IPS-20b (cell line): ENCODE data around the gene PRR33.
"Not testable (repeated sequence)": the region's sequence is repeated elsewhere in the genome, so short reads cannot be mapped to it uniquely, and the experiment has no call there.

Source experiments
- H3K27ac ChIP-seq: one replicate; pipeline ENCODE4 v1.5.1; 2013; ENCODE audit warnings: low read length
- H3K27me3 ChIP-seq: 2 replicates; pipeline ENCODE4 v1.6.1; 2013; ENCODE audit warnings: mild to moderate bottlenecking, low read length, inconsistent platforms; ENCODE audit not compliant: insufficient read depth
- H3K36me3 ChIP-seq: 2 replicates; pipeline ENCODE4 v1.6.1; 2013; ENCODE audit warnings: low read depth, mild to moderate bottlenecking, inconsistent platforms, low read length, moderate library complexity; ENCODE audit not compliant: insufficient read depth
- H3K4me1 ChIP-seq: 2 replicates; pipeline ENCODE4 v1.6.1; 2013; ENCODE audit warnings: mild to moderate bottlenecking, control low read depth, inconsistent platforms, low read length, moderate library complexity; ENCODE audit not compliant: insufficient read depth
- H3K4me3 ChIP-seq: 2 replicates; pipeline ENCODE4 v1.5.1; 2013; ENCODE audit warnings: mild to moderate bottlenecking, low read length, inconsistent platforms
- H3K9ac ChIP-seq: 2 replicates; pipeline ENCODE4 v1.6.1; 2013; ENCODE audit warnings: low read depth, mild to moderate bottlenecking, inconsistent platforms, low read length, moderate library complexity
- H3K9me3 ChIP-seq: 2 replicates; pipeline ENCODE4 v1.6.1; 2013; ENCODE audit warnings: mild to moderate bottlenecking, low read depth, low read length, inconsistent platforms; ENCODE audit not compliant: insufficient read depth

PRR33 gene

DNA sequence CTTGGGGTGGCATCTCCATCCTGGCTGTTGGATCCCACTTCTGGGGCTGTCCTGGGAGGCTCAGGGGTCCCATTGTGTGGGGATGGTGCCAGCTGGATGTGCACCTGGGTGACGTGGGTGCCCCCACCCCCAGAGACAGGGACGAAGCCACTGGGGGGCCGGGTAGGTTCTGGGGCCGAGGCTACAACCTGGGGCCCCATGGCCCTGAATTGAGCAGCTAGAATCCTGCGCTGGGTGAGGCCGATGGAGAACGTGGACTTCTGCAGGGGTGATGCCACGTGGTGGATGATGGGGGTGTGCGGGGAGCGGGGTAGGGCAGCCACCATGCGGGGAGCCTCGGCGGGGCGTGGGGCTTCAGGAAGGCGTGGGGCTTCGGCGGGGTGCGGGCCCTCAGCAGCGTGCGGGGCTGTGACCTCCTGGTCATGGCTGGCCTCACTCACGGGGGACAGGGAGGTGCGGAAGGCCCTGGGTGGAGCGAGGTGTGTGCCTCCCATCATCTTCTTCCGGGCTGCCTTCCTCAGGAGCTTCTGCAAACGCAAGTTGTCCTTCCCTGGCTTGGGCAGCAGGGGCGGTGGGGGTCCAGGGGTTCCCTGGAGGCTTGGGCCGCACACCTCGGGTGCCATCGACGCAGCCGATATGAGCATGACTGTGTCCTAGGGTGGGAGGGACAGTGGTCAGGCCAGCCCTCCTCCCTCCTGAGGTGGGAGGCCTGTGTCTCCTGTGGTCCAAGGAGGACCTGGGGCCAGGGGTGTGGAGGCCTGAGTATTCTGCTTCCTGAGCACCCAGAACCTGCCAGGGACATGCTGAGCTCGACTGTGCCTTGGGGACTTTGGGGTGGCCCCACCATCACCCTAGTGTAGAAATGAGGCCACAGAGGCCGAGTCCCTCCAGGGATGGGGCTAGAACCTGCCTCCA is 1.5 kb downstream of the PRR33 start:
- Histone ChIP-seq H3K4me1 (no peaks in the 10 kb centered on the region), H3K9me3 (no peaks in the 10 kb centered on the region), H3K9ac (no peak overlapping the region), H3K27ac (no peak overlapping the region), H3K4me3 (no peak overlapping the region), H3K36me3 (no peaks in the 10 kb centered on the region), H3K27me3 (no peaks in the 10 kb centered on the region; the same call in 1 of the 2 replicates)

DNA sequence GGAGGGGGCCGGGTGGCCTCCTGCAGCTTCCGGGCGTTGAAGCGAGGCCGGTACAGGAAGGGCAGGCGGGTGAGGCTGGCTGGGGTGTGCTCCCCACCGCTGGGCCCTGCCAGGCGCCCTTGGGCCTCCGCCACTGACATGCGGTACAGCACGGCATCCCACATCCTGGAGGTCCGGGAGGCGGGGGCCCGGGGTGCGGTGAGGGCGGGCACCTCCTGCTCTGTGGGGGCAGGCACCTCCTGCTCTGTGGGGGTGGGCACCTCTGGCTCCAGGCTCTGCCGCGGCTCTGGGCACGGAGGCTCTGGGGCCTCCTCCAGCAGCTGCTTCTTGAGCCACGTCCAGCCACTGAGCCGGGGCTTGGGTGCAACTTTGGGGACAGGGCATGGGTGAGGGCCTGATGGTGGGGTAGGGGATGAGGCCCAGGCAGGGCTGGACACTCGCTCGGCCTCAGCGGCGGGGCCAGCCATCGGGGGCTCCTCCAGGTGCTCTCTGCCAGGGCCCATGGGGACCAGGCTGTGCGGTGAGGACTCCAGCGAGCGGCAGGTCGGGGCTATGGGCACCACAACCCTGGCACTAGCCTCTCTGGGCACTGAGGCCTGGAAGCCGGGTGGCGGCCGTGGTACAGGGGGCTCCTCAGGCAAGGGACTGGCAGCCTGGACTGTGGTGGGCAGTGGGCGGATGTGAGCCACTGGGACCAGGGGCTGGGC is 2.3 kb downstream of the PRR33 start:
- no peaks in the 10 kb centered on the region for H3K9me3 ChIP-seq
- no peaks in the 10 kb centered on the region; the same call in 1 of the 2 replicates for H3K27me3 ChIP-seq
- no peaks in the 10 kb centered on the region for H3K4me1 ChIP-seq
- no peak overlapping the region for H3K27ac ChIP-seq
- H3K4me3 ChIP-seq: no peak overlapping the region
- H3K9ac ChIP-seq: no peak overlapping the region
- H3K36me3 ChIP-seq: no peaks in the 10 kb centered on the region

DNA sequence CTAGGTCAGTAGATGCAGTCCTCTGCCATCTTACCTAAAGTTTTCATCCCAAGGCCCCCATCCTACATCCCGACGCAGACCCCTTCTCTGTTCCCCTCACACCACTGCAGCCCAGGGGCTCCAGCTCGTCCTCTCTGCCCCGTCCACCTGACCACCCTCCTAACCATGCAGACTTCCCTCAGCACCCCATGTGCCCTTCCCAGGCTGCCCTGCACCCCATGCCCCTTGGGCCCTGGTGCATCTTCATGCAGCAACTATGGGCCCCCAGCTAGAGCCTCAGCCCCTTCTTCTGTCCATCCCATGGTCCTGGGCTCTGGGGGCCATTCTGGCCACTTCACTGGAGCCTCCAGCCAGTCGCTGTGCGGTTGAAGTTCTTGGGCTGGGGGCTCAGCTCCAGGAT is 2.9 kb downstream of the PRR33 start:
- Histone ChIP-seq H3K27ac (no peak overlapping the region), H3K9me3 (no peaks in the 10 kb centered on the region), H3K4me1 (no peaks in the 10 kb centered on the region), H3K9ac (no peak overlapping the region), H3K36me3 (no peaks in the 10 kb centered on the region), H3K27me3 (no peaks in the 10 kb centered on the region; the same call in 1 of the 2 replicates), H3K4me3 (no peak overlapping the region)

DNA sequence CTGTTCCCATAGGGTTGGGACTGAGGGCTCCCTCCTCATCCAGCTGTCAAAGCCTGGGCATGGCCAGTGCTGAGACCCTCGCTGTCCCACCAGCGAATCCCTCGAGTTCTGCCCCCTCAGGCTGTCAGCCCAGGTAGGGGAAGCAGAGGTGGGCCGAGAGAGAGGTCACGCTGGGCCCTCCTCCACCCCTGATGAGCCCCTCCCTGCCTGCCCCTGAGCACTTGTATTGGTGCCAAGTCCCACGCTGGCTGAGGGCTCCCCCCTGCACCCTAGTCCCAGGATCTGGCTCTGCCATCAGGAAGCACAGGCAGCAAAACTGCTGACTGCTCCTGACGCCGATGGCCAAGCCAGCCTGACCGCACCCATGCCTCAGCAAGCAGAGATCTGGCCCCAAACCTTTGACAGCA is 3.3 kb downstream of the PRR33 start:
- no peaks in the 10 kb centered on the region; the same call in 1 of the 2 replicates for H3K27me3 ChIP-seq
- no peak overlapping the region for H3K27ac ChIP-seq
- H3K36me3 ChIP-seq: no peaks in the 10 kb centered on the region
- H3K4me3 ChIP-seq: no peak overlapping the region
- no peak overlapping the region for H3K9ac ChIP-seq
- no peaks in the 10 kb centered on the region for H3K4me1 ChIP-seq
- H3K9me3 ChIP-seq: no peaks in the 10 kb centered on the region

DNA sequence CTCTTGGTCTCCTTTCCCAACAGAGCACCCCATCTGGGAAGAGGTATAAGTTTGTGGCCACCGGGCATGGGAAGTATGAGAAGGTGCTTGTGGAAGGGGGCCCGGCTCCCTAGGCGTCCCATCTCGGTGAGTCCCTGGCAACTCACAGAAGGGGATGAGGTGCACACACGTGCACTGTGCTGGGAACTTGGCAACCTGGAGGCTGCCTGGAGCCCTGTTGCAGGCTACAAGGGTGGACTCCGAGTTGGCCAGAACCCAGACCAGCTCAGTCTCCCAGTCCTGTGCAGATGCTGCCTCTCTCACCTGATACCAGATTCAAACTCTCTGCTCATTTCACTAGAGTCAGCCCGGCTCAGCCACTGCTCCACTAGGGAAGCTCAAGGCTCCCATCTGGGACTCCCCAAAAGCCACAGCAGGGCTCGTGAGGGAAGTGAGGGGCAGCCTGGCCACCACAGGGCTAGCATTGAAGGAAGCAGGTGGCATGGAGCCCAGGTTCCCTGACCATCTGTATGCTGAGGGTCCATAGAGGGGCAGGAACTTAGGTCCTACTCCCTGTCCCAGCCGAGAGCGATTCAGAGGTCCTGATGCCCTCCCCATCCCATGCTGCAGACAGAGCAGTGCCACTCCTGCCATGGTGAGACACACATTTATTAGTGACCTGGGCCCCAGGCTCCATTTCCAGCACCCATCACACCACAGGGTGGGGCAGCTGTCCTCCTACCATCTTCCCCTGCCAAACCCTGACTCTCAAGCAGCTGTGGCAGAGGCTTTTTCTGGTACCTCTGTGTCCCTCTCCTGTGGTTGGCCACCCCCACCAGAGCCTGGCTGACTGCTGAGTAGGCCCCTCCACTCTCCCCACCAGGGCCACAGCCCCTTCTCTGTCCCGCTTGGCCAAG is 4.0 kb downstream of the PRR33 start:
- no peaks in the 10 kb centered on the region for H3K36me3 ChIP-seq
- H3K4me1 ChIP-seq: no peaks in the 10 kb centered on the region
- no peaks in the 10 kb centered on the region for H3K9me3 ChIP-seq
- H3K4me3 ChIP-seq: no peak overlapping the region
- no peaks in the 10 kb centered on the region; the same call in 1 of the 2 replicates for H3K27me3 ChIP-seq
- no peak overlapping the region for H3K9ac ChIP-seq
- H3K27ac ChIP-seq: no peak overlapping the region

DNA sequence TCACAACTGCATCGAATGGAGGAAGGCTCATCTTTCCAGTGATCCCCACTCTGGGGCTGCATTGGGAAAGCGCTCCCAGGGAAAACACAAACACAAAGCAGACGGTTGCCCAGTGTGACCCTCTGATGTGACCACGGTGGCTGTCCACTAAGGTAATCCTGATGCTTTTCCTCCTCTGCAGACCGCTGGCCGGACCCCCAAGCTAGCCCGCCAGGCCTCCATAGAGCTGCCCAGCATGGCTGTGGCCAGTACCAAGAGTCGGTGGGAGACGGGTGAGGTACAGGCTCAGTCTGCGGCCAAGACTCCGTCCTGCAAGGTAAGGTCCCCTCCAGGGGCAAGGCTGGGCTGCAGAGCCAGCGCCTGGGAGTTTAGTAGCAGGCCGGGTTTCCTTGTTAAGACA is 5.1 kb downstream of the PRR33 start:
- not testable (repeated sequence) for H3K27ac ChIP-seq, H3K27me3 ChIP-seq, H3K4me3 ChIP-seq, H3K9me3 ChIP-seq, H3K36me3 ChIP-seq, H3K9ac ChIP-seq, H3K4me1 ChIP-seq

DNA sequence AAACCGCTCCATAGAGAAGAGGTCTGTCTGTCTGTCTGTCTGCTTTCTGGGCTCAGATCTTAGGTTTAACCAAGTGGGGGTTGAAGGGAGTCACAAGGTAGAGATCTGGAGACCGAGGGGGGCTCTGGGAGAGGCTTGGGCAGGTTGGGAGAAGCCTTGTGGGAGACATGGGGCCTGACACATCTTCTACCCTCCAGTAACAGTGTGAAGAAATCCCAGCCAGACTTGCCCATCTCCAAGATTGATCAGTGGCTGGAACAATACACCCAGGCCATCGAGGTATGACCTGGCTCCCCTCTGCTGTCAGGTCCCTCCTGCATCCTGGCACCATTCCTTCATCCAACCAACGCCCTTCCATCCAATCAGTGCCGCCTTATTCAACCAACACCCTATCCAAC is 7.4 kb downstream of the PRR33 start:
- no peaks in the 10 kb centered on the region for H3K4me1 ChIP-seq
- H3K27me3 ChIP-seq: no peaks in the 10 kb centered on the region; the same call in 1 of the 2 replicates
- H3K9ac ChIP-seq: no peak overlapping the region
- no peaks in the 10 kb centered on the region for H3K9me3 ChIP-seq
- no peak overlapping the region for H3K27ac ChIP-seq
- no peak overlapping the region for H3K4me3 ChIP-seq
- H3K36me3 ChIP-seq: no peaks in the 10 kb centered on the region

DNA sequence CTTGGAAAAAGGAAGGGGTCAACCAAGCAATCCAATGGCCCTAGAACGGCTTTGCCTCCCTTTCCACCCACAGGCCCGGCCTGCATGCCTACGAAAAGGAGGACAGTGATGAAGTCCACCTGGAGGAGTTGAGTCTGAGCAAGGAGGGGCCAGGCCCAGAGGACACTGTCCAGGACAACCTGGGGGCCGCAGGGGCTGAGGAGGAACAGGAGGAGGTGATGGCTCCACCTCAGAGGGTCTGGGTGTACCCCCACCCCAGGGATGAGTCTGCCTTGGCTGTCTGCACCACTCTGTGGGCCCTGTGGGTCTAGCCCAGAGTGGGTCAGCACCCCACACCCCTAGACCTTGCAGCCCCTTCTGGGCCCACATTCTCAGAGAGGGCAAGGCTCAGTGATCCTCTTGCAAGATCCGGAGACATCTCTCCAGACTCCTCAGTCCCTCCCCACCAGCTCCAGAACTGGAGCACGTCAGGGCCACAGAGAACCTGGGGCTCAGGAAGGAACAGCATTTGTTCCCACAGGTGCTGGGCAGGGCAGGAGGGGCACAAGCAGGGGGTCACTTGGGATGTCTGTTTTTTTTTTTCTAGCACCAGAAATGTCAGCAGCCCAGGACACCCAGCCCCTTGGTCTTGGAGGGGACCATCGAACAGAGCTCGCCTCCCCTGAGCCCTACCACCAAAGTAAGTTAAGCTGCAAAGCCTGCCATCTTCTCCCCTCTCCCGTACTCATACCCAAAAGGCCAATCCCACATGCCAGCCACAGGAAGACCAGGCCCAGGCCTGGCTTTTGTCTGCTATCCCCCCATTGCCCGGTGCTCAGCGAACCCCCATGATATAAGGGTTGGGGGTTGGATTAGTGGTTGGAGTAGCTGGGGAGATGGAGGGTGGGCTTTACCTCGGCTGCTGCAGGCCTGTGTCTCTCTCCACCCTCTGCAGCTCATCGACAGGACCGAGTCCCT is 8.1 kb downstream of the PRR33 start:
- H3K4me1 ChIP-seq: no peaks in the 10 kb centered on the region
- no peaks in the 10 kb centered on the region for H3K36me3 ChIP-seq
- no peaks in the 10 kb centered on the region for H3K9me3 ChIP-seq
- no peak overlapping the region for H3K27ac ChIP-seq
- H3K4me3 ChIP-seq: no peak overlapping the region
- H3K27me3 ChIP-seq: no peaks in the 10 kb centered on the region; the same call in 1 of the 2 replicates
- H3K9ac ChIP-seq: no peak overlapping the region

DNA sequence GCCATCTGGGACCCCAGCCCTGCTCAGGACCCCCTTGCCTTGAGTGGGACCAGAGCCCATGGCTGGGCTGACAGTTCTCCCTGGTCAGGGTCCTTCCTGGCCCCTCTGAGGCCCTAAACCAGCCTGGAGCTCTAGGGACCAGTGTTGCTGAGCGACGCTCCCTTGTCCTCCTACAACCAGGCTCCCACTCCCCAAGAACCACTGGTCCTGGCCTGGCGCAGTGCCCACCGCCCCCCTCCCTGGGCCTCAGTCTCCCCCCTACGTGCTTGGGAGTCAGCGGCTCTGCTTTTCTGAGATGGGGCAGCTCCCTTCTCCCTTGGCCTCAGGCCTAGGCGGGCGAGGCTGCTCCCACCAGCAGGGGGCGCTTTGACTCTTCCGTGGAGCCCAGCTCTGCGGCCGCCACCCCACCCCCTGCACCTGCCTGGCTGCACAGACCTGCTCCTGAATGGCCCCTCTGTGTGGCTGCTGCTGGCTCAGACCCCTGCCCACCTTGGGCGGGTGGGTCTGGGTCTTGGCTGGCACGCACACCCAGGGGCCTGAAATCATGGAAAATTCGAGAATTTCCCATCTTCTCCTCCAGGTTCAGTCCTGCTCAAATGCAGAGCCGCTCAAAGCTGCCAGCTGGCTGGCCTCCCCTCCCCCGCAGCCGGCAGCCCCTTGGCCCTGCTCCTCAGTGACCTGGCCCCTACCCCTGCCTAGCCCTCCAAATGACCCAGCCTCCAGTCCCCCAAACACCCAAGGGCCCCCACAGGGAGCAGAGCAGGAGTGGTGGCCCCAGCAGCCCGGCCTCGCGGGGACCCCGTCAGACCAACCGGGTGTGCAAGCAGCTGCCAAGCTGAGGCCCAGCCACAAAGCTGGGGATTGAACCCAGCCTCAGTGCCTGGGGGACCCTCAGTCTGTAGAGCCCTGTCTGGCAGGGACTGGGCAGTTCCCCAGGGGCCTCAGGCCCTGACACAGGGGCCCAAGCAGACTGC is 9.1 kb downstream of the PRR33 start:
- no peaks in the 10 kb centered on the region for H3K36me3 ChIP-seq
- no peak overlapping the region for H3K27ac ChIP-seq
- H3K9me3 ChIP-seq: no peaks in the 10 kb centered on the region
- H3K9ac ChIP-seq: no peak overlapping the region
- H3K4me1 ChIP-seq: no peaks in the 10 kb centered on the region
- H3K4me3 ChIP-seq: no peak overlapping the region
- no peaks in the 10 kb centered on the region; the same call in 1 of the 2 replicates for H3K27me3 ChIP-seq
